Glutamatergic neuron (in vitro differentiated cells): ENCODE results near the gene KIF13A. TPM values are rescaled to one million over a fixed set of nuclear protein-coding genes. Genes with fewer than 3 reads are reported as not detected.
A peak's percentile ranks its signal among the peaks of the same experiment; 100 is the strongest.

ENCODE experiments used
- DNase-seq: peaks from one replicate; pipeline ENCODE4 v3.0.0; 2022
- H3K27ac Mint-ChIP-seq: one replicate; pipeline ENCODE4 v1.8.0; 2020; ENCODE audit warnings: mild to moderate bottlenecking, mixed read lengths, inconsistent platforms; ENCODE audit not compliant: unreplicated experiment
- H3K27me3 Mint-ChIP-seq: one replicate; pipeline ENCODE4 v1.8.0; 2020; ENCODE audit warnings: mild to moderate bottlenecking, moderate library complexity, mixed read lengths, inconsistent platforms; ENCODE audit not compliant: unreplicated experiment
- H3K36me3 Mint-ChIP-seq: one replicate; pipeline ENCODE4 v1.8.0; 2020; ENCODE audit warnings: mild to moderate bottlenecking, mixed read lengths, inconsistent platforms; ENCODE audit not compliant: unreplicated experiment
- H3K4me1 Mint-ChIP-seq: one replicate; pipeline ENCODE4 v1.8.0; 2020; ENCODE audit warnings: mild to moderate bottlenecking, low read depth, mixed read lengths, inconsistent platforms; ENCODE audit not compliant: unreplicated experiment
- H3K4me3 Mint-ChIP-seq: one replicate; pipeline ENCODE4 v1.8.0; 2020; ENCODE audit warnings: mild to moderate bottlenecking, mixed read lengths, inconsistent platforms; ENCODE audit not compliant: unreplicated experiment
- H3K9me3 Mint-ChIP-seq: one replicate; pipeline ENCODE4 v1.8.0; 2020; ENCODE audit warnings: mild to moderate bottlenecking, moderate library complexity, mixed read lengths, inconsistent platforms; ENCODE audit not compliant: unreplicated experiment
- CTCF ChIP-seq: fragments of 200-600 bp; sonication (generic); IDR thresholded peaks from one replicate; pipeline ENCODE4 v1.5.0; 2021; ENCODE audit not compliant: partially characterized antibody, unreplicated experiment
- total RNA-seq: library from RNA; stranded (reverse); fragmentation: NEBNext Ultra II Directional; extraction: Animal tissue kit (Norgen Biotek cat#: 25700); gene quantifications from one replicate; pipeline ENCODE4 v1.2.1, GENCODE V29; 2021; ENCODE audit not compliant: unreplicated experiment

Gene KIF13A
- total RNA-seq, 1 donor from 2014 or later: 26.7 TPM

GRCh38 chr6:17730078-17730704 is 257.2 kb downstream of the KIF13A start:
- TF ChIP-seq CTCF: no peak
- H3K27ac Mint-ChIP-seq: no peak overlapping the region
- no peaks in the 10 kb centered on the region for H3K4me1 Mint-ChIP-seq
- H3K36me3 Mint-ChIP-seq: no peaks in the 10 kb centered on the region
- peaks cover under 1% of the 10 kb centered on the region for H3K27me3 Mint-ChIP-seq
- peaks cover under 1% of the 10 kb centered on the region for H3K9me3 Mint-ChIP-seq
- no peak for DNase-seq
- H3K4me3 Mint-ChIP-seq: no peak overlapping the region

- Mint-ChIP-seq H3K27me3 (peaks cover 3% of the 10 kb centered on the region), H3K4me3 (no peak overlapping the region), H3K27ac (no peak overlapping the region), H3K4me1 (no peaks in the 10 kb centered on the region), H3K36me3 (no peaks in the 10 kb centered on the region), H3K9me3 (peaks cover 3% of the 10 kb centered on the region)
- no peak for DNase-seq
- TF ChIP-seq CTCF: no peak
Observed at GRCh38 chr6:17729223-17730077, 258.0 kb downstream of the KIF13A start.

GRCh38 chr6:17728551-17729222 is 258.7 kb downstream of the KIF13A start:
- Mint-ChIP-seq H3K27me3 (peaks cover 3% of the 10 kb centered on the region), H3K9me3 (peaks cover 3% of the 10 kb centered on the region), H3K4me3 (no peak overlapping the region), H3K4me1 (no peaks in the 10 kb centered on the region), H3K36me3 (no peaks in the 10 kb centered on the region), H3K27ac (no peak overlapping the region)
- DNase-seq: no peak
- TF ChIP-seq CTCF: no peak

- Mint-ChIP-seq H3K36me3 (no peaks in the 10 kb centered on the region), H3K4me1 (peaks cover 6% of the 10 kb centered on the region), H3K27ac (peak overlapping the region; percentile 93), H3K27me3 (peaks cover 3% of the 10 kb centered on the region), H3K9me3 (peaks cover 5% of the 10 kb centered on the region), H3K4me3 (peak overlapping the region; percentile 38)
- peak; percentile 87 for DNase-seq
- TF ChIP-seq CTCF: no peak
Observed at GRCh38 chr6:17725083-17725482, 262.4 kb downstream of the KIF13A start.
